ENCODE measurements around the gene NEIL3.

DNA sequence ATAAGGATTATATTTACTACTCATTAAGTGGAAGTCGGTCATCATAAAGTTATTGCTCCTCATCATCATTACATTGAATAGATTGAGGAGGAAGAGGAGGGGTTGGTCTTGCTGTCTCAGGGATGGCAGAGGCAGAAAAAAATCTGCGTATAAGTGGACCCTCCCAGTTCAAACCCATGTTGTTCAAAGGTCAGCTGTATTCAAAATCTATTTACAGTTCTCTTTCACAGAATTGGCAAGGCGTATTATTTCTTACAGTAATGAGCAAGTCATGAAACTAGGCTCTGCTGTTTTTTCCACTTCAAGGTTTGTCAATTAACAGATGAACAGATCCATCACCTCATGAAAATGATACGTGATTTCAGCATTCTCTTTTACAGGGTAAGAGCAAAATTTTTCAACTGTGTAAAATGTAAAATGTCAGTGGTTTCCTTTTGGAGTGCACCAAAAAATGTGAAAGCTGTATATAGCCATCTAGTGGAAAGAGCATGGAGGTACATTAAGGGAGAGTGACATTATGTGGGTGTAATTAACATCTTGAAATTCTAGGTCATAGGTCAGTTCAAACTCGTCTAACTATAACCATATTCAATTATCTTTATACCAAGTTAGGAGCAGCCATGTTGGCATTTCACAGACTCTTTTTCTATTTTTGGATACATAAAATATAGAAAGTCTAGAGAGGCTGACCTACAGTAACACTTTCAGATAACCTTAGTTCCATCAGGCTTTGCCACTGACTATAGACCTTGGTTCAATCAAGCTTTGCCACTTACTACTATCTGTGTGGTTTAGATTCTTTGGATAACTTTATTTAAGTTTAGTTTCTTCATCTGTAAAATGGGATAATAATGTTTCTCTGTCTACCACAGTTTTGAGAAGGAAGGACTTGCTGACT, 30.1 kb downstream of the NEIL3 start:
- TF ChIP-seq EP300 (IDR thresholded peaks at IDR 0.05): no peak
- TF ChIP-seq POLR2A (IDR thresholded peaks at IDR 0.05): no peak
- TF ChIP-seq, protein P1, sequence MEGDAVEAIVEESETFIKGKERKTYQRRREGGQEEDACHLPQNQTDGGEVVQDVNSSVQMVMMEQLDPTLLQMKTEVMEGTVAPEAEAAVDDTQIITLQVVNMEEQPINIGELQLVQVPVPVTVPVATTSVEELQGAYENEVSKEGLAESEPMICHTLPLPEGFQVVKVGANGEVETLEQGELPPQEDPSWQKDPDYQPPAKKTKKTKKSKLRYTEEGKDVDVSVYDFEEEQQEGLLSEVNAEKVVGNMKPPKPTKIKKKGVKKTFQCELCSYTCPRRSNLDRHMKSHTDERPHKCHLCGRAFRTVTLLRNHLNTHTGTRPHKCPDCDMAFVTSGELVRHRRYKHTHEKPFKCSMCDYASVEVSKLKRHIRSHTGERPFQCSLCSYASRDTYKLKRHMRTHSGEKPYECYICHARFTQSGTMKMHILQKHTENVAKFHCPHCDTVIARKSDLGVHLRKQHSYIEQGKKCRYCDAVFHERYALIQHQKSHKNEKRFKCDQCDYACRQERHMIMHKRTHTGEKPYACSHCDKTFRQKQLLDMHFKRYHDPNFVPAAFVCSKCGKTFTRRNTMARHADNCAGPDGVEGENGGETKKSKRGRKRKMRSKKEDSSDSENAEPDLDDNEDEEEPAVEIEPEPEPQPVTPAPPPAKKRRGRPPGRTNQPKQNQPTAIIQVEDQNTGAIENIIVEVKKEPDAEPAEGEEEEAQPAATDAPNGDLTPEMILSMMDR (IDR thresholded peaks at IDR 0.05): peak in 3 of 4 experiments; percentile 30 to 53 (median 42)
- no peak for TF ChIP-seq POLR2AphosphoS5 (IDR thresholded peaks at IDR 0.05)

All from sigmoid colon (tissue), 4 donors.